ENCODE measurements around the gene APOL1.

The APOL1 gene

DNA sequence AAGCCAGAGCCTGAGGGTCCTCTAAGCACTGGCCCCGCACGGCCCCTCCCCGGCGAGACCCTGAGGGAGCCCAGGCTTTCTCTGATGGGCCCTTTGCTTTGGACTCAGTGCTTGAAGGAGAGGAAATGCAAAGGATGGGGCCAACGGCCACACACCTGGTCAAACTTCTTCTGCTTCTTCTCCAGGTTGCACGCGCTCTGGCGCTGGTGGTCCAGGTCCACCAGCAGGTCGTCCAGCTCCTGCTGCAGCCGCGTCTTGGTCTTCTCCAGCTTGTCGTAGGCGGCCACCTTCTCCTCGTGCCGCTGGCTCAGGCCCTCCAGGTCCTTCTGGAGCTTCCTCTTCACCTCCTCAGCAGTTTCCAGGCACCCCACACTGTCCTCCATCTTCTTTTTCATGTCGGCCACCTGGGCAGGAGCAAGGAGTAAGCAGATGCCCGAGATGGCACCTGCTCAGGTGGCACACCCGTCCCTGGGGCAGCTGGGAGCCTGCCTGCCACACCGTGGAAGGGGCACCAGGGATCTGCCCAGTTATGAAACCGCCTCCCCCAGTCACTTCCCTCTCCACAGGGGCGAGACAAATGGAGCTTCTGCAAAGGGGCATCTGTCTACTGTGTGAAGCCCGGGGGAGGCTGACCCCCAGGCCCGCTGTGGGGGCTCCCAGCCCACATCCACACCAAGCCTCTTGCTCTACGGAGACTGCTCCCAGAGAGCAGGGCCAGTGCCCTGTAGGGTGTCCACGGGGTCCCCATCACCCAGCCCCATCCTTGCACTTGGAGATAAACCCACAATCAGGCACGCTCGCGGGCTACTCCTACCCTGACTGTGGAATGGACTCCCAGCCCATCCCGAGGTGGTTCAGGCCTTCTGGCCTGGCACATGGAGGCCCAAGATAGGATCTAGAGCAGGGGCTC is 39.2 kb downstream of the APOL1 start:
- no peaks in the 10 kb centered on the region for H3K27me3 ChIP-seq (ENCODE audit: control insufficient read depth, insufficient read depth, low read length)
- H3K36me3 ChIP-seq (ENCODE audit: control insufficient read depth, insufficient read depth, low read length), result peaks cover 74% of the 10 kb centered on the region
- no peak overlapping the region for H3K4me3 ChIP-seq (ENCODE audit: low read depth, low read length)
- H3K9me3 ChIP-seq (ENCODE audit: control insufficient read depth, insufficient read depth, low read length), result no peaks in the 10 kb centered on the region
- H3K4me1 ChIP-seq (ENCODE audit: control insufficient read depth, insufficient read depth, low read length), result no peaks in the 10 kb centered on the region
- H3K9ac ChIP-seq (ENCODE audit: low read depth, low read length), result no peak overlapping the region

DNA sequence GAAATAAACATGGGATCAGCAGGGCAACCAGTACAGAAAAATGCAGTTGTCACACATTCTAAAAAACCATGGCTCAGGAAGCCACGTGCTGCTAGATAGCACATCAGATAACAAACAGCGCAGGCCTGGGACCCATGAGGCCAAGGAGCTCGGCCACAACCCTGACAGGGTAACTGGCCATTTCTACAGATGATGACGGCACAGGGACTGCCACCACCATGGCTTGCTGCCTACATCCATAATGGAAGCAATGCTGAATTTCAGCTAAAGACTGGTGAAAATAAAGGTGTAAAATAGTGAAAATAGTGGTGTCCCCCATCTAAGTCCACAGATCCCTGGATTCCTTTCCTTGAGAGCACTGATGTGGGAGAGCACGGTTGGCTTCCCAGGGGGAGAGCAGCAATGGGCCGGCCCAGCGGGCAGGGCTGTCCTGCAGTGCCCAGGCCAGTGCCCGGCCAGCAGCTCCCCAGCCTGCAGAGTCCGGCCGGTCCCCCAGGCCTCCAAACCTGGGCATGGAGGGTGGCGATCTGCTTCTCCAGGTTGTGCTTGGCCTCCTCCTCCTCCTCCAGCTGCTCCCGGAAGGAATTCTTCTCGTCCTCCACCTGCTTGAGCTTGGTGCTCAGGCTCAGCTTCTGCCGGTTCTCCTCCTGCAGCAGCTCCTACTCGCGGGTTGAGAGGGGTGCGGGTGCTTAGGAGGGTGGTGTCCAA is 40.0 kb downstream of the APOL1 start:
- H3K4me1 ChIP-seq (ENCODE audit: control insufficient read depth, insufficient read depth, low read length), result no peaks in the 10 kb centered on the region
- no peak overlapping the region for H3K4me3 ChIP-seq (ENCODE audit: low read depth, low read length)
- no peaks in the 10 kb centered on the region for H3K27me3 ChIP-seq (ENCODE audit: control insufficient read depth, insufficient read depth, low read length)
- peaks cover 79% of the 10 kb centered on the region for H3K36me3 ChIP-seq (ENCODE audit: control insufficient read depth, insufficient read depth, low read length)
- no peaks in the 10 kb centered on the region for H3K9me3 ChIP-seq (ENCODE audit: control insufficient read depth, insufficient read depth, low read length)
- no peak overlapping the region for H3K9ac ChIP-seq (ENCODE audit: low read depth, low read length)

DNA sequence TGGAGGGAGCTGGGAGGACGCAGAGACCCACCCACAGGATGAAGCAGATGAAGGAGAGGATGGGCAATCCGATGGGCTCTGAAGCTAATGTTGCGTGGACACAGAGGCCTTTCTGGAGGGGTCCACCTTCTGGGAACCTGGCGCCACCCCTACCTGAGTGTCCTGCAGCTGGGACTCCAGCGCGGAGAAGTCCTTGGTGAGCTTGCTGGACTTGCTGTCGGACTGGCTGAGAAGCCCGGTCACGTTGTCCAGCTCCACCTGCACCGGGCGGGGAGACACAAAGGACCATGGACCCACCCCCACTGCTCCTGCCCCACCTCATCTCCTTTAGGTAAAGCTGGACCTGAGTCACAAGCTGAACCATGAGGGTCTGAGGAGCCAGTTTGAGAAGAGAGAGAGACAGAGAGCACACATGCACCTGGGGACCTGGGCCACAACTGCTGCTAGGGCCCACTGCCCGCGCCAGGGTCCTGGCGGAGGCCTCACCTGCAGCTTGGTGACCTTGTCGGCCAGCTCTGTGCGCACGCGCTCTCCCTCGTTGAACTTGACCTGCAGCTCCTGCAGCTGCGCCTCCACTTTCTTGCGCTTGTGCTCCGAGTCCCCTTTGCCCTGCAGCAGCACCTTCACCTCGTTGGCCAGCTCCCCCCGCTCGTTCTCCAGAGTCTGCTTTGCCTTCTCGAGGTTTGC is 40.8 kb downstream of the APOL1 start:
- Histone ChIP-seq H3K9me3 (ENCODE audit: control insufficient read depth, insufficient read depth, low read length) (no peaks in the 10 kb centered on the region), H3K36me3 (ENCODE audit: control insufficient read depth, insufficient read depth, low read length) (peaks cover 79% of the 10 kb centered on the region), H3K4me1 (ENCODE audit: control insufficient read depth, insufficient read depth, low read length) (no peaks in the 10 kb centered on the region), H3K9ac (ENCODE audit: low read depth, low read length) (no peak overlapping the region), H3K27me3 (ENCODE audit: control insufficient read depth, insufficient read depth, low read length) (no peaks in the 10 kb centered on the region), H3K4me3 (ENCODE audit: low read depth, low read length) (no peak overlapping the region)

DNA sequence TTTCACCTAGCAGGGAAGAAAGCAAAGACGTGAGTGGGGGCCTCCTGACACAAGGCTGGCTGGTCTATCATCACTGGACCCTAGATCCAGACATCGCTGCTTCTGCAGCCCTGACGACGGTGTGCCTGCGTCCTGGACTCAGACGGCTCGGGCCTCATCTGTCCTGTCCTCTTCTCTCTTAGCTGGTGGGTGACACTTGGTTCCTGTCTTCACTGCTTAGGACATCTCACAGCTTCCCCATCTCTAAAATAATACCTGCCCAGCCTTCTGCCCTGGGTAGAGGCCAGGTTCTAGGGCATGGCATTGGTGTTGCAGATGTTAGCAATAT is 41.3 kb downstream of the APOL1 start:
- Histone ChIP-seq H3K27me3 (ENCODE audit: control insufficient read depth, insufficient read depth, low read length) (no peaks in the 10 kb centered on the region), H3K4me1 (ENCODE audit: control insufficient read depth, insufficient read depth, low read length) (no peaks in the 10 kb centered on the region), H3K4me3 (ENCODE audit: low read depth, low read length) (no peak overlapping the region), H3K9me3 (ENCODE audit: control insufficient read depth, insufficient read depth, low read length) (no peaks in the 10 kb centered on the region), H3K9ac (ENCODE audit: low read depth, low read length) (no peak overlapping the region), H3K36me3 (ENCODE audit: control insufficient read depth, insufficient read depth, low read length) (peaks cover 79% of the 10 kb centered on the region)

DNA sequence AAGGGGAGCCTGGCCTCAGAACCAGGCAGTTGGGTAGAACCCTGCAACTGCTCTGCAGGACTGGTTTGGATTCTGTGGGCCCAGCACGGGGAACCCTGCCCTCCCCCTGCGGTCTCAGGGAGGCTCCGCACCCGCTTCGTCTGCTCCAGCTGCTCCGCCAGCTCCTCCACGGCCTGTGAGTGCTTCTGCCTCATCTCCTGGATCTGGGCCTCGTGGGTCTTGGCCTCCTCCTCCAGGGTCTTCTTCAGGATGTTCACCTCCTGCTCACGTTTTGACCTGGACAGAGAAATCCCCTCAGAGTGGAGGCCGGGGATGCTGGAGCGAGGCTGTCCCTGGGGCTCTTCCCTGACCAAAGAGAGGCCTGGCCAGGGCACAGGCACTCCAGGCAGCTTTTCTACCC is 41.9 kb downstream of the APOL1 start:
- Histone ChIP-seq H3K27me3 (ENCODE audit: control insufficient read depth, insufficient read depth, low read length) (no peaks in the 10 kb centered on the region), H3K9ac (ENCODE audit: low read depth, low read length) (no peak overlapping the region), H3K4me1 (ENCODE audit: control insufficient read depth, insufficient read depth, low read length) (no peaks in the 10 kb centered on the region), H3K9me3 (ENCODE audit: control insufficient read depth, insufficient read depth, low read length) (no peaks in the 10 kb centered on the region), H3K36me3 (ENCODE audit: control insufficient read depth, insufficient read depth, low read length) (peaks cover 79% of the 10 kb centered on the region), H3K4me3 (ENCODE audit: low read depth, low read length) (no peak overlapping the region)

DNA sequence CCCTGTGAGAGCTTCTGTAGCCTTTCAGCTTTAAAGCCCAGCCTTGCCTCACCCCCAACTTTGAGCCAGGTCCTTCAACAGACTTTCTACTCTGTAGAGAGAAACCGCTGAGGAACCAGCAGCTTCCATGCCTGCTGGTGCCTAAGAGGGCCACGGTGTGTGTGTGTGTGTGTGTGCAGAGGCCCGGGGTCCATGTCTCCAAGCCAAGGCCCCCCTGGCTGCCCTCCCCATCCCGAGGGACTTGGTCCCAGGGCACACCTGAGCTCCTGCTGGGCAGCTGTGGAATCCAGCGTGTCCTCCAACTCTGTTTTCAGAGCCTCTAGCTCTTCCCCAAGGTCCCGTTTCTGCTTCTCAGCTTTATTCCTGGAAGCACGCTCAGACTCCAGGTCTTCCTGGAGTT is 42.3 kb downstream of the APOL1 start:
- no peaks in the 10 kb centered on the region for H3K4me1 ChIP-seq (ENCODE audit: control insufficient read depth, insufficient read depth, low read length)
- peaks cover 82% of the 10 kb centered on the region for H3K36me3 ChIP-seq (ENCODE audit: control insufficient read depth, insufficient read depth, low read length)
- H3K4me3 ChIP-seq (ENCODE audit: low read depth, low read length), result no peak overlapping the region
- H3K27me3 ChIP-seq (ENCODE audit: control insufficient read depth, insufficient read depth, low read length), result no peaks in the 10 kb centered on the region
- H3K9ac ChIP-seq (ENCODE audit: low read depth, low read length), result no peak overlapping the region
- no peaks in the 10 kb centered on the region for H3K9me3 ChIP-seq (ENCODE audit: control insufficient read depth, insufficient read depth, low read length)

DNA sequence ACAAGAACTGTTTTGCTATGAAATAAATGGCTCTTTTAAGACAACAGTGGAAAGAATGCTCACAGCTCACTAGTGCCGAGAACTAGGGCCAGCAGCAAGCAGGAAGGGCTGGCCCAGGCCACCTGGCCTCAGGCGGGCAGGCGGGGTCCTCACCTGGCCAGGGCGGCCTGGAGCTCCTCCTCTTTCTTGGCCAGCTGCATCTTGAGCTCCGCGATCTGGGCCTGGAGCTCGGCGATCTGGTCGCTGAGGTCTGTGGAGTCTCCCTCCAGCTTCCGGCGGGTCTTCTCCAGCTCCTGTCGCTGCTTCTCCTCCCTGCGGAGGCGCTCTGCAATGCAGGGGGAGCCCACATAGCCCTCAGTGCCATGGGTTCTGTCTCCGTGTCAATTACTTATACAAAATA is 43.8 kb downstream of the APOL1 start:
- Histone ChIP-seq H3K4me3 (ENCODE audit: low read depth, low read length) (no peak overlapping the region), H3K36me3 (ENCODE audit: control insufficient read depth, insufficient read depth, low read length) (peaks cover 95% of the 10 kb centered on the region), H3K27me3 (ENCODE audit: control insufficient read depth, insufficient read depth, low read length) (no peaks in the 10 kb centered on the region), H3K9ac (ENCODE audit: low read depth, low read length) (no peak overlapping the region), H3K9me3 (ENCODE audit: control insufficient read depth, insufficient read depth, low read length) (no peaks in the 10 kb centered on the region), H3K4me1 (ENCODE audit: control insufficient read depth, insufficient read depth, low read length) (no peaks in the 10 kb centered on the region)

DNA sequence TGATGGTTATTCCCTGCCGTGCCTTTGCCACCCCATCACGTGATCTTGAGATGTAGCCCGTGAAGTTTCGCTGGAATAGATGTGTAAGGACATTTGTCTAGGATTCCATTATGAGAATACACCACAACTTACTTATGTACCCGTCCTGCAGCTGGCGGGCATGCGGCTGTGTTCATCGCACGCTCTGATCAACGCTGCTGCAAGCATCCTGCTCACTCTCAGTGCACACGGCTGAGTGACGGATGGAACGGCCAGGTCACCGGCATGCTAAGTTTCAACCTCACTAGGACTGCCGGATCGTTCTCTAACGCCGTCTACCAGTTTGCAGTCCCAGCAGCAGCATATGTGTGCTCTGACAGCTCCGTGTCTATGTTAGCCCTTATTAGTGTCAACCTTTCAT is 44.6 kb downstream of the APOL1 start:
- Histone ChIP-seq H3K9me3 (ENCODE audit: control insufficient read depth, insufficient read depth, low read length) (no peaks in the 10 kb centered on the region), H3K36me3 (ENCODE audit: control insufficient read depth, insufficient read depth, low read length) (peaks cover 90% of the 10 kb centered on the region), H3K4me1 (ENCODE audit: control insufficient read depth, insufficient read depth, low read length) (no peaks in the 10 kb centered on the region), H3K9ac (ENCODE audit: low read depth, low read length) (no peak overlapping the region), H3K27me3 (ENCODE audit: control insufficient read depth, insufficient read depth, low read length) (no peaks in the 10 kb centered on the region), H3K4me3 (ENCODE audit: low read depth, low read length) (no peak overlapping the region)

DNA sequence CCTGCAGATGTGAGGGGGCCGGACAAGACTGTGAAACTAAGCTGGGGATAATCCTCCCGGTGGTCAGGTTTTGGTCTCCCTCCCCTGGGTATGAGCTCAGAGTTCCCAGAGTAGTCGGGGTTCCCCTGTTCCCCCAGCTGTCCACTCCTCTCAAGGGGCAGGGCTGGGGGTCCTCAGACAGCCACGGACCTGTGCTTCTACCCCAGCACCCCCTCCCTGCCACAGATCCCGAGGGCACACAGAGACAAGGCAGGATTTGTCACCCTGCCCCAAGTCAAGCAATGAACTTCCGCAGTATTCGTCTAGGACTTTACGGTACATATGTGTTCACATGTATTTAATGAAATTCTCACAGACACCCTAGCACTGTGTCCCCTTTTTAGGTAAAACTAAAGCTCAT is 45.2 kb downstream of the APOL1 start:
- peaks cover 90% of the 10 kb centered on the region for H3K36me3 ChIP-seq (ENCODE audit: control insufficient read depth, insufficient read depth, low read length)
- H3K4me3 ChIP-seq (ENCODE audit: low read depth, low read length), result no peak overlapping the region

DNA sequence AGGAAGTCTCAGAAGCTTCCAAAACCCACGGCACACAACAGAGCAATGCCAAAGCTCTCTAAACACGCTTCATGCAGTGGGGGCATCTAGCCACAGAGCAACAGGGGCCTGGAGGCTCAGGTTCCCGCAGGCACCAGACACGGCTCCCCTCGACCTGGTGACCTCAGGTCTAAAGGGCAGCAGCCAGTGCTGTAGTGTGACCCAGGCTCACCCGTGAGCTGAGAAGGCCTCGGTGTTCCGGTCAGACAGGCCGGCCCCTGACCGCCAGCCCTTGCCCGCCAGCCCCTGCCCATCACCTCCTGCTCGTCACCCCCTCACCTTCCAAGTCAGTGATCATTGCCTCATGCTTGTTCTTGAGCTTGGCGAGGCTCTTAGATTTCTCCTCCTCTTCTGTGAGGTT is 45.7 kb downstream of the APOL1 start:
- Histone ChIP-seq H3K4me3 (ENCODE audit: low read depth, low read length) (no peak overlapping the region), H3K27me3 (ENCODE audit: control insufficient read depth, insufficient read depth, low read length) (no peaks in the 10 kb centered on the region), H3K4me1 (ENCODE audit: control insufficient read depth, insufficient read depth, low read length) (no peaks in the 10 kb centered on the region), H3K9me3 (ENCODE audit: control insufficient read depth, insufficient read depth, low read length) (no peaks in the 10 kb centered on the region), H3K9ac (ENCODE audit: low read depth, low read length) (no peak overlapping the region), H3K36me3 (ENCODE audit: control insufficient read depth, insufficient read depth, low read length) (peaks cover 88% of the 10 kb centered on the region)

More for the DNA sequence above, 45.2 kb downstream of the APOL1 start:
- Histone ChIP-seq H3K27me3 (ENCODE audit: control insufficient read depth, insufficient read depth, low read length) (no peaks in the 10 kb centered on the region), H3K9me3 (ENCODE audit: control insufficient read depth, insufficient read depth, low read length) (no peaks in the 10 kb centered on the region), H3K9ac (ENCODE audit: low read depth, low read length) (no peak overlapping the region), H3K4me1 (ENCODE audit: control insufficient read depth, insufficient read depth, low read length) (no peaks in the 10 kb centered on the region)

DNA sequence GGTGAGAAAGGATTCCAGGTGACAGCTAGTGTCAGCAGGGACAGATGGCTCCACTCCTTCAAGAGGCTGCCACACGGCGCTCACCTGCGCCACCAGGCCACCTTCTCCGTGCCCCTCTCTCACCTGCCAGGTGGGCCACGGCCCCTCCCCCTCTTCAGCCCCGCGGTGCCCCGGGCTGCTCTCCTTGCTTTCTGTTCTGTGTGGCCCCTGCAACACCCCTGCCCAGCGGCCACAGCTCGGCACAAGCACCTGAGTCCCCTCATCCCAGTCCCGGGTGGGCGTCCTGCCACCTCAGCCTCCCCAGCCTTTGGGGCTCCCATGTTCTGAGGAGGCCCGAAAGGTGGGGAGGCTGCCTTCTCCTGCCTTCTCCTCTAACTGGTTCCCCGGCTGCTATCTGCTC is 46.4 kb downstream of the APOL1 start:
- no peaks in the 10 kb centered on the region for H3K27me3 ChIP-seq (ENCODE audit: control insufficient read depth, insufficient read depth, low read length)
- no peaks in the 10 kb centered on the region for H3K4me1 ChIP-seq (ENCODE audit: control insufficient read depth, insufficient read depth, low read length)
- H3K9me3 ChIP-seq (ENCODE audit: control insufficient read depth, insufficient read depth, low read length), result no peaks in the 10 kb centered on the region
- no peak overlapping the region for H3K4me3 ChIP-seq (ENCODE audit: low read depth, low read length)
- no peak overlapping the region for H3K9ac ChIP-seq (ENCODE audit: low read depth, low read length)
- H3K36me3 ChIP-seq (ENCODE audit: control insufficient read depth, insufficient read depth, low read length), result peaks cover 88% of the 10 kb centered on the region

Data from iPS-15b (cell line).